Liver (tissue), 9 donors: Measurements from ENCODE around the gene NTHL1. TPM values are rescaled to one million over a fixed set of nuclear protein-coding genes. Genes with fewer than 3 reads are reported as not detected.

Experiments
- DNase-seq: peaks from one replicate; pipeline ENCODE4 v3.0.0-alpha.2; 2017; ENCODE audit warnings: low spot score
- H3K27ac ChIP-seq, 2 donors: one replicate each; pipeline ENCODE4 v1.7.0; 2013; ENCODE audit warnings: inconsistent platforms in 2 of 2, low read length in 2 of 2, control low read depth in 1 of 2, low read depth in 1 of 2, mild to moderate bottlenecking in 1 of 2
- H3K27me3 ChIP-seq, 4 donors: one replicate each; pipeline versions ENCODE4 v1.6.1 to v1.7.0; 2013; ENCODE audit warnings: low read length in 3 of 4, inconsistent platforms in 1 of 4, mild to moderate bottlenecking in 1 of 4, moderate library complexity in 1 of 4; ENCODE audit not compliant: control insufficient read depth in 4 of 4, insufficient read depth in 4 of 4
- H3K36me3 ChIP-seq, 4 donors: one replicate each; pipeline versions ENCODE4 v1.6.1 to v1.7.0; 2013; ENCODE audit warnings: low read length in 3 of 4, mild to moderate bottlenecking in 3 of 4, low read depth in 1 of 4, moderate library complexity in 1 of 4; ENCODE audit not compliant: control insufficient read depth in 4 of 4, insufficient read depth in 3 of 4
- H3K4me1 ChIP-seq, 4 donors: one replicate each; pipeline versions ENCODE4 v1.6.1 to v1.7.0; 2013; ENCODE audit warnings: low read length in 3 of 4, mild to moderate bottlenecking in 3 of 4, moderate library complexity in 1 of 4; ENCODE audit not compliant: control insufficient read depth in 4 of 4, insufficient read depth in 4 of 4
- H3K4me3 ChIP-seq, 3 donors: one replicate each; pipeline versions ENCODE4 v1.6.1 to v1.7.0; 2013; ENCODE audit warnings: low read length in 3 of 3, control low read depth in 1 of 3, low read depth in 1 of 3, mild to moderate bottlenecking in 1 of 3
- H3K9ac ChIP-seq, 2 donors: one replicate each; pipeline ENCODE4 v1.7.0; 2013; ENCODE audit warnings: low read length in 2 of 2, mild to moderate bottlenecking in 2 of 2, moderate library complexity in 2 of 2, control low read depth in 1 of 2, low read depth in 1 of 2
- H3K9me3 ChIP-seq, 4 donors: one replicate each; pipeline versions ENCODE4 v1.6.1 to v1.7.0; 2013; ENCODE audit warnings: low read length in 3 of 4; ENCODE audit not compliant: control insufficient read depth in 4 of 4
- EGR1 ChIP-seq, 2 donors: IDR thresholded peaks; 2 replicates each; pipeline ENCODE4 v1.6.1; 2016 to 2018; ENCODE audit warnings: antibody characterized with exemption in 2 of 2, low read depth in 2 of 2
- FOXA1 ChIP-seq: IDR thresholded peaks from 2 replicates; pipeline ENCODE4 v1.6.1; 2016; ENCODE audit warnings: antibody characterized with exemption
- FOXA2 ChIP-seq: IDR thresholded peaks from 2 replicates; pipeline ENCODE4 v1.6.1; 2016; ENCODE audit warnings: antibody characterized with exemption
- GABPA ChIP-seq, 2 donors: IDR thresholded peaks in 1 of 2; conservative IDR thresholded peaks in 1 of 2; 2 replicates each; pipeline ENCODE4 v1.6.1; 2016; ENCODE audit warnings: antibody characterized with exemption in 2 of 2, mild to moderate bottlenecking in 1 of 2, moderate library complexity in 1 of 2
- HNF4A ChIP-seq, 2 donors: conservative IDR thresholded peaks; 2 replicates each; pipeline ENCODE4 v1.6.1; 2016; ENCODE audit warnings: antibody characterized with exemption in 2 of 2, mild to moderate bottlenecking in 2 of 2
- HNF4G ChIP-seq: IDR thresholded peaks from 2 replicates; pipeline ENCODE4 v1.6.1; 2016; ENCODE audit warnings: antibody characterized with exemption
- JUND ChIP-seq, 2 donors: IDR thresholded peaks; 2 replicates each; pipeline ENCODE4 v1.6.1; 2016; ENCODE audit warnings: antibody characterized with exemption in 2 of 2
- NR2F2 ChIP-seq: IDR thresholded peaks from 2 replicates; pipeline ENCODE4 v1.6.1; 2016; ENCODE audit warnings: antibody characterized with exemption
- RAD21 ChIP-seq, 2 donors: IDR thresholded peaks; 2 replicates each; pipeline ENCODE4 v1.6.1; 2016; ENCODE audit warnings: antibody characterized with exemption in 2 of 2, mild to moderate bottlenecking in 2 of 2
- RXRA ChIP-seq, 2 donors: IDR thresholded peaks; 2 replicates each; pipeline ENCODE4 v1.6.1; 2017 to 2018; ENCODE audit warnings: antibody characterized with exemption in 2 of 2, mild to moderate bottlenecking in 1 of 2
- SP1 ChIP-seq: IDR thresholded peaks from 2 replicates; pipeline ENCODE4 v1.6.1; 2018; ENCODE audit warnings: antibody characterized with exemption, mild to moderate bottlenecking
- TAF1 ChIP-seq: conservative IDR thresholded peaks from 2 replicates; pipeline ENCODE4 v1.6.1; 2016; ENCODE audit warnings: antibody characterized with exemption, mild to moderate bottlenecking
- YY1 ChIP-seq: IDR thresholded peaks from 2 replicates; pipeline ENCODE4 v1.6.1; 2016; ENCODE audit warnings: antibody characterized with exemption, mild to moderate bottlenecking
- WGBS: extraction: QIAGEN DNeasy Blood & Tissue Kit; methylation state at CpG from one replicate; pipeline ENCODE4 v1.1.7; 2013; 5-methylcytosine and 5-hydroxymethylcytosine counted together
- polyA plus RNA-seq, 2 donors: library from polyadenylated mRNA; stranded (reverse) in 1 of 2; unstranded in 1 of 2; fragments of 200-250 nt in 1 of 2; fragments of >200 nt in 1 of 2; fragmentation: Nextera tagmentation in 1 of 2; extraction: Ambion mirVana in 1 of 2; gene quantifications; one replicate each; pipeline versions ENCODE4 v1.2.1 to v1.2.3, GENCODE V29; 2013 to 2015
- total RNA-seq, 2 donors: library from RNA; depleted of rRNA; stranded (reverse); fragments of >200 nt; gene quantifications; one replicate each; pipeline ENCODE4 v1.2.3, GENCODE V29; 2014
- TF ChIP-seq, protein P1 (sequence below): fragments of 150-350 bp; IDR thresholded peaks from 2 replicates; pipeline ENCODE4 v1.5.1; 2017; ENCODE audit warnings: improper control_type of control experiment, low read depth, low read length; ENCODE audit not compliant: missing input control
- TF ChIP-seq, protein P2 (sequence below): IDR thresholded peaks from 2 replicates; pipeline ENCODE4 v1.6.1; 2016; ENCODE audit warnings: antibody characterized with exemption
- TF ChIP-seq, protein P3 (sequence below): IDR thresholded peaks from 2 replicates; pipeline ENCODE4 v1.6.1; 2016; ENCODE audit warnings: antibody characterized with exemption
- TF ChIP-seq, protein P4 (sequence below): IDR thresholded peaks from 2 replicates; pipeline ENCODE4 v1.6.1; 2016; ENCODE audit warnings: antibody characterized with exemption, mild to moderate bottlenecking
- TF ChIP-seq, protein P5 (sequence below): IDR thresholded peaks from 2 replicates; pipeline ENCODE4 v1.6.1; 2016; ENCODE audit warnings: antibody characterized with exemption
- donor health status: healthy.
- donor health status: healthy.
- donor health status: healthy.
- donor health status: healthy.
- donor health status: healthy.

NTHL1 gene
- total and polyA plus RNA-seq, 4 donors, result 10.4 to 166 (median 19.1) TPM

DNA sequence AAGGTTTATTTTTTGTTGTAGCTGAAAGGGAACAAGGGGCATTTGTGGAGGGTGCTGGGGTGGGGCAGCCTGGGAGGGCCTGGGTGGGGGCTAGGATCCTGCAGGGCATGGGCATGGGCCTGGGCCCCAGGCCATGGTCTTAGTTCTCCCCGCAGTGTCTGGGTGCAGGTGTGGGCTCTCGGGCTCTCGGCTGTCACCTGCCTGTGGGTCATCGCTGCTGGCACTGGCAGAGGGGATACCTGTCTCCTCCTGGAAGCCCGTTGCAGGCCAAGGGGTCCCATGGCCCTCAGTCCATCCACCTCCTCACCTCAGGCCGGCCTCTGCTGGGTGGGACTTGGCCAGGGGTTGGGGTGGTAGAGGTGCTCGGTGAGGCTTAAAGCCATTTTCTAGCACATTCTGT, 30.5 kb upstream of the NTHL1 start:
- Histone ChIP-seq H3K4me3 (no peak overlapping the region), H3K27ac (no peak overlapping the region), H3K9me3 (no peaks in the 10 kb centered on the region), H3K36me3 (peaks cover 0 to 49% (median 14%) of the 10 kb centered on the region in 4 donors), H3K4me1 (peaks cover 2 to 17% (median 7%) of the 10 kb centered on the region in 4 donors), H3K9ac (no peak overlapping the region), H3K27me3 (no peaks in the 10 kb centered on the region)
- TF ChIP-seq TAF1 (no peak), FOXA2 (no peak), JUND (IDR thresholded peaks at IDR 0.05) (no peak), HNF4A (conservative IDR thresholded peaks at IDR 0.05) (no peak), FOXA1 (no peak), HNF4G (no peak)
- TF ChIP-seq, protein P1, sequence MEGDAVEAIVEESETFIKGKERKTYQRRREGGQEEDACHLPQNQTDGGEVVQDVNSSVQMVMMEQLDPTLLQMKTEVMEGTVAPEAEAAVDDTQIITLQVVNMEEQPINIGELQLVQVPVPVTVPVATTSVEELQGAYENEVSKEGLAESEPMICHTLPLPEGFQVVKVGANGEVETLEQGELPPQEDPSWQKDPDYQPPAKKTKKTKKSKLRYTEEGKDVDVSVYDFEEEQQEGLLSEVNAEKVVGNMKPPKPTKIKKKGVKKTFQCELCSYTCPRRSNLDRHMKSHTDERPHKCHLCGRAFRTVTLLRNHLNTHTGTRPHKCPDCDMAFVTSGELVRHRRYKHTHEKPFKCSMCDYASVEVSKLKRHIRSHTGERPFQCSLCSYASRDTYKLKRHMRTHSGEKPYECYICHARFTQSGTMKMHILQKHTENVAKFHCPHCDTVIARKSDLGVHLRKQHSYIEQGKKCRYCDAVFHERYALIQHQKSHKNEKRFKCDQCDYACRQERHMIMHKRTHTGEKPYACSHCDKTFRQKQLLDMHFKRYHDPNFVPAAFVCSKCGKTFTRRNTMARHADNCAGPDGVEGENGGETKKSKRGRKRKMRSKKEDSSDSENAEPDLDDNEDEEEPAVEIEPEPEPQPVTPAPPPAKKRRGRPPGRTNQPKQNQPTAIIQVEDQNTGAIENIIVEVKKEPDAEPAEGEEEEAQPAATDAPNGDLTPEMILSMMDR, result no peak
- TF ChIP-seq, protein P2, sequence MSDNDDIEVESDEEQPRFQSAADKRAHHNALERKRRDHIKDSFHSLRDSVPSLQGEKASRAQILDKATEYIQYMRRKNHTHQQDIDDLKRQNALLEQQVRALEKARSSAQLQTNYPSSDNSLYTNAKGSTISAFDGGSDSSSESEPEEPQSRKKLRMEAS, result no peak
- TF ChIP-seq, protein P3, sequence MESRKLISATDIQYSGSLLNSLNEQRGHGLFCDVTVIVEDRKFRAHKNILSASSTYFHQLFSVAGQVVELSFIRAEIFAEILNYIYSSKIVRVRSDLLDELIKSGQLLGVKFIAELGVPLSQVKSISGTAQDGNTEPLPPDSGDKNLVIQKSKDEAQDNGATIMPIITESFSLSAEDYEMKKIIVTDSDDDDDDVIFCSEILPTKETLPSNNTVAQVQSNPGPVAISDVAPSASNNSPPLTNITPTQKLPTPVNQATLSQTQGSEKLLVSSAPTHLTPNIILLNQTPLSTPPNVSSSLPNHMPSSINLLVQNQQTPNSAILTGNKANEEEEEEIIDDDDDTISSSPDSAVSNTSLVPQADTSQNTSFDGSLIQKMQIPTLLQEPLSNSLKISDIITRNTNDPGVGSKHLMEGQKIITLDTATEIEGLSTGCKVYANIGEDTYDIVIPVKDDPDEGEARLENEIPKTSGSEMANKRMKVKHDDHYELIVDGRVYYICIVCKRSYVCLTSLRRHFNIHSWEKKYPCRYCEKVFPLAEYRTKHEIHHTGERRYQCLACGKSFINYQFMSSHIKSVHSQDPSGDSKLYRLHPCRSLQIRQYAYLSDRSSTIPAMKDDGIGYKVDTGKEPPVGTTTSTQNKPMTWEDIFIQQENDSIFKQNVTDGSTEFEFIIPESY, result no peak
- TF ChIP-seq, protein P4, sequence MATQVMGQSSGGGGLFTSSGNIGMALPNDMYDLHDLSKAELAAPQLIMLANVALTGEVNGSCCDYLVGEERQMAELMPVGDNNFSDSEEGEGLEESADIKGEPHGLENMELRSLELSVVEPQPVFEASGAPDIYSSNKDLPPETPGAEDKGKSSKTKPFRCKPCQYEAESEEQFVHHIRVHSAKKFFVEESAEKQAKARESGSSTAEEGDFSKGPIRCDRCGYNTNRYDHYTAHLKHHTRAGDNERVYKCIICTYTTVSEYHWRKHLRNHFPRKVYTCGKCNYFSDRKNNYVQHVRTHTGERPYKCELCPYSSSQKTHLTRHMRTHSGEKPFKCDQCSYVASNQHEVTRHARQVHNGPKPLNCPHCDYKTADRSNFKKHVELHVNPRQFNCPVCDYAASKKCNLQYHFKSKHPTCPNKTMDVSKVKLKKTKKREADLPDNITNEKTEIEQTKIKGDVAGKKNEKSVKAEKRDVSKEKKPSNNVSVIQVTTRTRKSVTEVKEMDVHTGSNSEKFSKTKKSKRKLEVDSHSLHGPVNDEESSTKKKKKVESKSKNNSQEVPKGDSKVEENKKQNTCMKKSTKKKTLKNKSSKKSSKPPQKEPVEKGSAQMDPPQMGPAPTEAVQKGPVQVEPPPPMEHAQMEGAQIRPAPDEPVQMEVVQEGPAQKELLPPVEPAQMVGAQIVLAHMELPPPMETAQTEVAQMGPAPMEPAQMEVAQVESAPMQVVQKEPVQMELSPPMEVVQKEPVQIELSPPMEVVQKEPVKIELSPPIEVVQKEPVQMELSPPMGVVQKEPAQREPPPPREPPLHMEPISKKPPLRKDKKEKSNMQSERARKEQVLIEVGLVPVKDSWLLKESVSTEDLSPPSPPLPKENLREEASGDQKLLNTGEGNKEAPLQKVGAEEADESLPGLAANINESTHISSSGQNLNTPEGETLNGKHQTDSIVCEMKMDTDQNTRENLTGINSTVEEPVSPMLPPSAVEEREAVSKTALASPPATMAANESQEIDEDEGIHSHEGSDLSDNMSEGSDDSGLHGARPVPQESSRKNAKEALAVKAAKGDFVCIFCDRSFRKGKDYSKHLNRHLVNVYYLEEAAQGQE, result no peak
- DNase-seq, result no peak
- WGBS, result 98% methylated on average over 7 of the region's 7 CpGs

DNA sequence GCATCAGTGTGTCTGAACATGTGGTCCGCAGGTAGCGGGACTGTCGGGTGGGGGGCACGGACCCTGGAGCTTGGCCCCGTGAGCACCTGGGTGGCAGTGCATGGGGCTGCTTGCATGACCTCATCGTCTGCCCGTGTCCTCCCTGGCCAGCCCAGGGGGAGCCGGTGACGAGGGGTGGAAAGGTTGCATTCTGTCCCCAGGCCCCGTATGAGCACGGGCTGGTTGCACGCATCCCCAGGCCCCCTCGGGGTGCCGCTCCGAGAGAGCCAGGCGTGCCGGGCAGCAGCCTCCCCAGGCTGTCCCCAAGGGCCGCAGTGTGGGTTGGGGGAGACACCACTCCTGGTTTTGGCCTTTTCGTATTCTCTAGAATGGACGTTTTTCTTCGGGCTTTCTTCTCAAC, 30.1 kb upstream of the NTHL1 start:
- no peak overlapping the region for H3K27ac ChIP-seq
- peaks cover 0 to 53% (median 18%) of the 10 kb centered on the region in 4 donors for H3K36me3 ChIP-seq
- WGBS, result 95% methylated on average over 21 of the region's 21 CpGs
- H3K4me3 ChIP-seq, result no peak overlapping the region
- H3K27me3 ChIP-seq, result no peaks in the 10 kb centered on the region
- DNase-seq, result no peak
- H3K9me3 ChIP-seq, result no peaks in the 10 kb centered on the region
- no peak overlapping the region for H3K9ac ChIP-seq
- peaks cover 2 to 13% (median 7%) of the 10 kb centered on the region in 4 donors for H3K4me1 ChIP-seq
- TF ChIP-seq JUND (IDR thresholded peaks at IDR 0.05) (no peak), TAF1 (no peak), EGR1 (IDR thresholded peaks at IDR 0.05; ENCODE audit: low read depth in 2 of 2) (no peak), FOXA1 (no peak), HNF4A (conservative IDR thresholded peaks at IDR 0.05) (no peak), YY1 (no peak), RXRA (IDR thresholded peaks at IDR 0.05) (no peak), RAD21 (IDR thresholded peaks at IDR 0.05) (no peak), SP1 (no peak), NR2F2 (no peak), GABPA (IDR thresholded peaks at IDR 0.05 in 1 of 2, conservative IDR thresholded peaks at IDR 0.05 in 1 of 2) (no peak)
- TF ChIP-seq, protein P1, result no peak
- TF ChIP-seq, protein P3, result no peak
- TF ChIP-seq, protein P5, sequence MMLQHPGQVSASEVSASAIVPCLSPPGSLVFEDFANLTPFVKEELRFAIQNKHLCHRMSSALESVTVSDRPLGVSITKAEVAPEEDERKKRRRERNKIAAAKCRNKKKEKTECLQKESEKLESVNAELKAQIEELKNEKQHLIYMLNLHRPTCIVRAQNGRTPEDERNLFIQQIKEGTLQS, result no peak
- TF ChIP-seq, protein P2, result no peak
